Measurements from ENCODE around the gene DHCR24.

DHCR24 gene

GRCh38 chr1:54825696-54826095 lies 61.3 kb downstream of the DHCR24 start:
- no peak for DNase-seq (ENCODE audit: low read depth)
- no peak for TF ChIP-seq CTCF (IDR thresholded peaks at IDR 0.05; ENCODE audit: low read depth, low read length, missing control alignments)
- H3K4me3 ChIP-seq (ENCODE audit: low read depth, low read length) = no peak overlapping the region

DNA sequence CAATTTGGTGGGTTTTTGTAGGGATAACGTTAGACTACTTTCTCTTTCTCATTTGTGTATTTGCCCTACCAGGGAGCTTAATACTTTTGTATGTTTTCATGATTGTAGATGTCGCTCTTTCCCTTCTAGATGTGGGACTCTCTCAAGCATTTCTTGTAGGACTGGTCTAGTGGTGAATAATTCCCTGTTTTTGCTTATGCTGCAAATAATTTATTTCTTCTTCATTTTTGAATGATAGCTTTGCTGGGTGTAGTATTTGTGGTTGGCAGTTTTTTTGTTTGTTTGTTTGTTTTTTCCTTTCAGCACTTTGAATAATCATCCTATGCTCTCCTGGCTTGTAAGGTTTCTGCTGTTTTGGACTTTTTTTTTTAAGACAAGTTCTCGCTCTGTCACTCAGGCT lies 63.3 kb downstream of the DHCR24 start:
- H3K4me3 ChIP-seq (ENCODE audit: low read depth, low read length) = no peak overlapping the region
- TF ChIP-seq CTCF (IDR thresholded peaks at IDR 0.05; ENCODE audit: low read depth, low read length, missing control alignments) = no peak
- no peak for DNase-seq (ENCODE audit: low read depth)

- H3K4me3 ChIP-seq (ENCODE audit: low read depth, low read length) = no peak overlapping the region
- TF ChIP-seq CTCF (IDR thresholded peaks at IDR 0.05; ENCODE audit: low read depth, low read length, missing control alignments) = no peak
- DNase-seq (ENCODE audit: low read depth) = no peak
These were observed 67.3 kb downstream of the DHCR24 start for GRCh38 chr1:54819733-54820132.

DNA sequence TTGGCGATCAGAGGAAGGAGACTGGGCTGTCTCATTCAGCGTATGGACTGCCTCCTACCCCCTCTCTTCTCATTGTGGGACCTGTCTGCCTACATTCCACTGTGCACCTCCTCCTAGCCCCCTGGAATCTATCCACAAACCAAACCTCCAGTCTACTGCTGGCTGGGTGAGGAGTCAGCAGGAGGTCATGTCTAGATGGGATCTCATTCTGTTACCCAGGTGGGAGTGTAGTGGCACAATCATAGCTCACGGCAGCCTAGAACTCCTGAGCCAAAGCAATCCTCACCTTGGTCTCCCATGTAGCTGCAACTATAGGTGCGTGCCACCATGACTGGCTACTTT lies 67.8 kb downstream of the DHCR24 start:
- TF ChIP-seq CTCF (IDR thresholded peaks at IDR 0.05; ENCODE audit: low read depth, low read length, missing control alignments) = no peak
- DNase-seq (ENCODE audit: low read depth) = no peak
- H3K4me3 ChIP-seq (ENCODE audit: low read depth, low read length) = no peak overlapping the region

- no peak for TF ChIP-seq CTCF (IDR thresholded peaks at IDR 0.05; ENCODE audit: low read depth, low read length, missing control alignments)
- DNase-seq (ENCODE audit: low read depth) = no peak
- H3K4me3 ChIP-seq (ENCODE audit: low read depth, low read length) = no peak overlapping the region
These were observed 68.4 kb downstream of the DHCR24 start for GRCh38 chr1:54818461-54819194.

- DNase-seq (ENCODE audit: low read depth) = no peak
- no peak overlapping the region for H3K4me3 ChIP-seq (ENCODE audit: low read depth, low read length)
- no peak for TF ChIP-seq CTCF (IDR thresholded peaks at IDR 0.05; ENCODE audit: low read depth, low read length, missing control alignments)
These were observed 70.0 kb downstream of the DHCR24 start for GRCh38 chr1:54816951-54817350.

GRCh38 chr1:54816130-54816529 lies 70.9 kb downstream of the DHCR24 start:
- no peak overlapping the region for H3K4me3 ChIP-seq (ENCODE audit: low read depth, low read length)
- no peak for TF ChIP-seq CTCF (IDR thresholded peaks at IDR 0.05; ENCODE audit: low read depth, low read length, missing control alignments)
- DNase-seq (ENCODE audit: low read depth) = no peak
